GM13976 (cell line): ENCODE results near the gene UGT3A1.
"Not testable (repeated sequence)": the region's sequence is repeated elsewhere in the genome, so short reads cannot be mapped to it uniquely, and the experiment has no call there.

Source experiments
- DNase-seq: peaks from one replicate; pipeline ENCODE4 v3.0.0; 2012; ENCODE audit warnings: low spot score
- CTCF ChIP-seq: IDR thresholded peaks from 2 replicates; pipeline ENCODE4 v1.5.1; 2012; ENCODE audit warnings: borderline replicate concordance, mild to moderate bottlenecking; ENCODE audit not compliant: insufficient read depth; ENCODE audit errors: extremely low read depth, missing control alignments, control extremely low read depth
- in situ Hi-C: fragments of 300-500 bp; cut with MboI; formaldehyde crosslinking; loops from one replicate; pipeline ENCODE4 v1.12.0; 2022; ENCODE audit warnings: low sequenced_read_pairs, mixed read lengths, inconsistent platforms; ENCODE audit not compliant: unreplicated experiment

Gene UGT3A1

GRCh38 chr5:36029914-36030313 lies 38.7 kb upstream of the UGT3A1 start:
- in situ Hi-C loops: no loop called here
- DNase-seq: no peak
- TF ChIP-seq CTCF: no peak

- in situ Hi-C loops: no loop called here
- no peak for DNase-seq
- no peak for TF ChIP-seq CTCF
Observed at GRCh38 chr5:36028816-36029465, 37.8 kb upstream of the UGT3A1 start.

- in situ Hi-C loops: no loop called here
- no peak for TF ChIP-seq CTCF
- DNase-seq: no peak
Observed at GRCh38 chr5:36027711-36028110, 36.5 kb upstream of the UGT3A1 start.

- no peak for TF ChIP-seq CTCF
- no peak for DNase-seq
- in situ Hi-C loops: no loop called here
Observed at GRCh38 chr5:36026706-36027465, 35.7 kb upstream of the UGT3A1 start.

GRCh38 chr5:36022246-36022645 lies 31.1 kb upstream of the UGT3A1 start:
- DNase-seq: not testable (repeated sequence)

GRCh38 chr5:36019584-36019983 lies 28.4 kb upstream of the UGT3A1 start:
- DNase-seq, in situ Hi-C loops: not testable (repeated sequence)

More at GRCh38 chr5:36022246-36022645, 31.1 kb upstream of the UGT3A1 start:
- in situ Hi-C loops: not testable (repeated sequence)

GRCh38 chr5:36017622-36018021 lies 26.4 kb upstream of the UGT3A1 start:
- no peak for TF ChIP-seq CTCF
- no peak for DNase-seq
- in situ Hi-C loops: no loop called here
